Left lobe of liver (tissue), 2 donors: ENCODE data around the gene HIPK3. TPM values are rescaled to one million over a fixed set of nuclear protein-coding genes. Genes with fewer than 3 reads are reported as not detected.
"Not testable (repeated sequence)": the region's sequence is repeated elsewhere in the genome, so short reads cannot be mapped to it uniquely, and the experiment has no call there.

Experiments
- ATAC-seq: fragments of 200-7000 bp; cut with Tn5 transposase; one replicate; pipeline ENCODE4 v1.9.1; 2020; ENCODE audit warnings: mild to moderate bottlenecking, moderate library complexity
- DNase-seq: peaks from one replicate; pipeline ENCODE4 v3.0.0-alpha.2; 2020; ENCODE audit warnings: low spot score
- total RNA-seq: library from RNA; stranded (reverse); gene quantifications from one replicate; pipeline ENCODE4 v1.2.1, GENCODE V29; 2021
- donor health status: DM: no; HTN: no; CAD: no; lungs with moderate emphysema.
- donor health status: DM: no; HTN: yes; CAD: no.

HIPK3 gene
- total RNA-seq, 1 donor from 2014 or later, result 34.9 TPM

DNA sequence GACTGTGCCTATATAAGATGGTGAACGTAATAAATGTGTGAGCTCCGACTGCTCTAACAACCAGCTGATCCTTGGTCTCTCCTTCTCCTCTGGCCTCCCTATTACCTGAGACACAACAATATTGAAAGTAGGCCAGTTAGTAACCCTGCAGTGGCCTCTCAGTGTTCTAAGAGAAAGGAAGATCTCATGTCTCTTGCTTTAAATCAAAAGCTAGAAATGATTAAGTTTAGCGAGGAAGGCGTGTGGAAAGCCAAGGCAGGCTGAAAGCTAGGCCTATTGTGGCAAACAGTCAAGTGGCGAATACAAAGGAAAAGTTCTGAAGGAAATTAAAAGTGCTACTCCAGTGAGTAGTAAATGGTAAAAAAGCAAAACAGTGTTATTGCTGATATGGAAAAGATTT lies 39.5 kb downstream of the HIPK3 start:
- DNase-seq (no peak), ATAC-seq (no peak)

DNA sequence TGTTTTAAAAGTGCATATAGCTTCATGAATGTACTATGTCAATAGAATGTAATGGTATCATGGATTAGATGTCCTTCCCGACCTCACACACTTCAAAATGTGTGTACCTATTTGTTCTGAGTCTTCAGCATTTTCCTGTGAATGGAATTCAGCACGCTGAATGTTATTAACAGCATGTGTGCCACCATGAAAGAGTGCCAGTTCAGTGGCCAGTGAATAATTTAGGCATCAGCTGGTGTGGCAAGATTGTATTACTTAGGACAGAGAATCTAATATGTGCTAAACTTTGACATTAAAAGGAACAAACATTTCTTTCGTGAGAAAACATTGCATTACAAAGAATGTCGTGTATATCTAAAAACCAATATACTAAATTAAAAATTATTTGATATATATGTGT lies 46.4 kb downstream of the HIPK3 start:
- DNase-seq (no peak), ATAC-seq (no peak)

DNA sequence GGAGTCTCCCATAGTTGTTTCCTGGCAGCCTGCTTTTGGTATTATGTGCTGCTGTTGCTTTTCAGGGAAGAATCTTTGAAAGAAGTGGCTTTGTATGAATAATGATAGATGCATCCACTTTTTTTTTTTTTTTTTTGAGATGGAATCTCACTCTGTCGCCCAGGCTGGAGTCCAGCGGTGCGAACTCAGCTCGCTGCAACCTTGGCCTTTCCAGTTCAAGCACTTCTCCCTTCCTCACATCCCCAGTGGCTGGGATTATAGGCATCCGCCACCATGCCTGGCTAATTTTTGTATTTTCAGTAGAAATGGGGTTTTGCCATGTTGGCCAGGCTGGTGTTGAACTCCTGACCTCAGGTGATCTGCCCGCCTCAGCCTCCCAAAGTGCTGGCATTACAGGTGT lies 49.6 kb downstream of the HIPK3 start:
- DNase-seq, ATAC-seq: not testable (repeated sequence)

GRCh38 chr11:33307984-33308383 lies 50.8 kb downstream of the HIPK3 start:
- no peak for ATAC-seq
- DNase-seq, result no peak

DNA sequence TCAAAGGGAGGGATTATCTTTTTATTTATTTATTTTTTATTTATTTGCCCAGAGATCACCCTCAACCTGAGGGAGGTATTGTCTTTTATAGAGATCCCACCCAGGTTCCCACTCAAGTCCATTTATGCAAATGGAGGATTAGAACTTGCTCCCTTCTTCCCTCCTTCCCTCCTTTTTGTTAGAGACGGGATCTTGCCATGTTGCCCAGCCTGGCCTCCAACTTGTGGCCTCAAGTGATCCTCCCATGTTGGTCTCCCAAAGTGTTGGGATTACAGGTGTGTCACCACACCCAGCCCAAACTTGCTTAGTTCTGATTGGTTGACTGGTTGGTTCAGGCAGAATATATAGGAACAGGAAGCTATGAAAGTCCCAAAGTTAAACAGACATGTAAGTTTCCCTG lies 51.9 kb downstream of the HIPK3 start:
- DNase-seq, result no peak
- ATAC-seq, result no peak

GRCh38 chr11:33310720-33311500 lies 53.7 kb downstream of the HIPK3 start:
- ATAC-seq (no peak), DNase-seq (no peak)

DNA sequence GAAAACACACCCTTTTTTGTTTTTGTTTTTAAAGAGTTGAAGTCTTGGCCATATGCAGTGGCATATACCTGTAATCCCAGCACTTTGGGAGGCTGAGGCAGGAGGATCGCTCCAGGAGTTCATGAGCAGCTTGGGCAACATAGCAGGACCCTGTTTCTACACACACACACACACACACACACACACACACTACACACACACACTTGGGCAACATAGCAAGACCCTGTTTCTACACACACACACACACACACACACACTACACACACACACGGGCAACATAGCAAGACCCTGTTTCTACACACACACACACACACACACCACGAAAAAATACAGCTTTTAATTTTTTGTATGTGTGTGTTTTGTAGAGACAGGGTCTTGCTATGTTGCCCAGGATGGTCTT lies 54.5 kb downstream of the HIPK3 start:
- DNase-seq (no peak), ATAC-seq (no peak)

DNA sequence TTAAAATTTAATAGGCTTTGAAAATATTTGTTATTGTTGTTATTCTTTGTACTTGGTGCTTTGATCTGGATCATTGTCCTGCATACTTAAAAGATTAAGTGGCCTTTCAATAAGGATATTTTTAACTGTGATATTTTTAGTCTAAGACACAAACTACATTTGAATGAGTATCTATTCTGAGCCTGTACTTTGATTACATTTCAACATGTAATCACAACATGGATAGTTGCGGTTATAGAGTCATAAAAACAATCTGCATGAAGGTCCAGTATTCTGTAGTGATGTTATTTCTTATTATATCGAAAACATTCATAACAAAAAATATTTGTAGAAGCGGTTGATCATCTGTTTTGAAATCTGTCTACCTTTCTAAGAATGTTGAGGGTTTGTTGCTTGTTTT lies 58.6 kb downstream of the HIPK3 start:
- DNase-seq, result no peak

GRCh38 chr11:33317662-33318061 lies 60.5 kb downstream of the HIPK3 start:
- ATAC-seq (no peak), DNase-seq (no peak)

More for the DNA sequence above, 58.6 kb downstream of the HIPK3 start:
- ATAC-seq, result no peak

DNA sequence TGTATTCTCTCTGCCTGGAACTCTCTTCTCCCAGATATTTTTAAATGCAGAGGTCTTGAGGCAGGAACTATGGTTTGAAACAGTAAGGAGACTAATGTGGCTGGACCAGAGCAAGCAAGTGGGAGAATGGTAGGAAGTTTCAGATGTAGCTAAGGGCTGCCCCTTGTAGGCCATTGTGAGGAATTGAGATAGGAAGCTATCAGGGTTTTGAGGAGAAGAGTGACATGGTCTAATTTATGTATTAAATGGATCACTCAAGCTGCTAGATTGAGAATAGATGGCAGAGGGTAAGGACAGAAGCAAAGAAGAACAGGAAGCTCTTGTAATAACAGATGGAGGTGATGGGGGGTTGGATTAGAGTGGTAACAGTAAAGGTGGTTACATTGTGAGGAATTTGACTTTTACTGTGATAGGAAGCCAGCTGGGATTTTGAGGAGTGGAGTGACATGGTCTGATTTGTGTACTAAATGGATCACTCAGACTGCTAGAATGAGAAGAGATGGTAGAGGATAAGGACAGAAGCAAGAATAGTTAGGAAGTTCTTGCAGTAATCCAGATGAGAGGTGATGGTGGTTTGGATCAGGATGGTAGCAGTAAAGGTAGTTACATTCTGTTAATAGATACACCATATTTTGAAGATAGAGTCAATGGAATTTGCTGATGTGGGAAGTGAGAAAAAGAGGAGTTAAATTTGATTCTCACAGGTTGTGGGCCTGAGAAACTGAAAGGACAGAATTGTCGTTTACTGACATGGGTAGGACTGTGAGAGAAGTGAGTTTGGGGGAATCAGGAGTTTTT lies 63.0 kb downstream of the HIPK3 start:
- DNase-seq (no peak), ATAC-seq (no peak)

- DNase-seq (no peak), ATAC-seq (no peak)
Observed at GRCh38 chr11:33320814-33321330, 63.7 kb downstream of the HIPK3 start.

DNA sequence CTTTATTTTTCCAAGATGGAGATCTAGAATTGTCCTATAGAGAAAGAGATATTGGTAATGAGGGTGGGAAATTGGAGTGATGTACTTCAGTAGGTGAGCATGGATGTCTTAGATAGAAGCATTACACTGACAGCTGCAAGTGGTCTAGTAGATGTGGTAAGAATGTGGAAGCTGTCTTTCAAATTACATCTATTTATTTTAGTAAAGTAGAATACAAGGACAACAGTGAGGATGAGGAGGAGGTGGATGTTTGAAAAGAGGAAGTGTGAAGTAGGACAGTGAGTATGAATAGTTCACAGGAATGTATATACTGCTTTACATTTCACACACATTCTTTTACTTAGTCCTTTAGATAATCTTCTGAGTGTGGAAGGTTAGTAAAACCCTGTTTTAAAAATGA lies 64.2 kb downstream of the HIPK3 start:
- DNase-seq, result no peak
- no peak for ATAC-seq

GRCh38 chr11:33323421-33323820 lies 66.2 kb downstream of the HIPK3 start:
- ATAC-seq, result no peak

DNA sequence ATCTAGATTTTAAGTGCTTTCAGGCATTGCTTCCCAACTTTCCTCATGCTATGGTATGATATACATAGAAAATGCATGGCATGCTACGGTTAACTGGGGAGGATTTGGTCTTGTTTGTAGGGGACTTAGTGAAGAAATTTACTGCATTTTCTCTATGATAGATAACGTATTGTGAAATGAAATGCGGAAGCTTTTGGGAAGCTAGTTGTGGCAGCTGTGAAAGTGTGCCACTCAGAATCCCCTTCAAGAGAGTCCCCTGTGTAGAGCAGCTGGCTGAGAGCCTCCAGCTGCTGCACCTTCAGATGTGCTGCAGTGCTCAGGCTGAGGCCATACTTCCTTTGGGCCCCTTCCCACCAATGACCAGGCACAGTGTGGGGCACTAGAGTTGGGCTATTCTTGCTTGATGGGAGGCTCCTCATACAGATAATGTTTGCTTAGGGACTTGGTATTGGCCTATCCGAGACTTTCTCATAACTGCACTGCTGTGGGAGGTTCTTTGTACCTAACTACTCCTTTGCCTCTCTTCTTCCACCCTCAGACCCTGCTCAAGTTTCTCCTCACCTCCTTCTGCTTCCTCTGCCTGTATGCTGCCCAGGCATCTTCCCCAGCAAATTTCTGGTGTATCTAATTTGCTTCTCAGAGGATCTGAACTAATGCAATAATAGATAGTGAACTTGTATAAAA lies 67.3 kb downstream of the HIPK3 start:
- ATAC-seq, result peak; percentile 27
- DNase-seq, result no peak

More at GRCh38 chr11:33323421-33323820, 66.2 kb downstream of the HIPK3 start:
- no peak for DNase-seq

- no peak for DNase-seq
- ATAC-seq, result no peak
Observed at GRCh38 chr11:33325451-33325850, 68.3 kb downstream of the HIPK3 start.

- ATAC-seq (peak; percentile 96), DNase-seq (peak; percentile 50)
Observed at GRCh38 chr11:33329705-33330329, 72.6 kb downstream of the HIPK3 start.

DNA sequence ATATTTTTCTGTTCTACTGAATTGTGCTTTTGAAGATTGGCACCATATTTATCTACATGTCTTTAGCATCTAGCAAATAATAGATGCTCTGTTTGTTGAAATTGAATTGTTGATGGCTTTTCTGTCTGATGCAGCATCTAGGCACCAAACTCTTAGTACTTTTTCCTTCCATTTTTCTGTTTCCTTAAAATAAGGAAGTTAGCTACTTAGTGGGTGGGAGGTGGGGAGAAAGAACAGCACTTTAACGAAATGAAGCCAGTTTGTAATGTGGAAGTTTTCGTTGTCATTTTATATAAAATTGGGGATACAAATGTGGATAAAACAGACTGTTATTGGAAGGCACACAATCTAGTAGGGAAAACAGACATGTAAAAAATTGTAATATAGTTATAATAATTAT lies 76.6 kb downstream of the HIPK3 start:
- no peak for ATAC-seq

DNA sequence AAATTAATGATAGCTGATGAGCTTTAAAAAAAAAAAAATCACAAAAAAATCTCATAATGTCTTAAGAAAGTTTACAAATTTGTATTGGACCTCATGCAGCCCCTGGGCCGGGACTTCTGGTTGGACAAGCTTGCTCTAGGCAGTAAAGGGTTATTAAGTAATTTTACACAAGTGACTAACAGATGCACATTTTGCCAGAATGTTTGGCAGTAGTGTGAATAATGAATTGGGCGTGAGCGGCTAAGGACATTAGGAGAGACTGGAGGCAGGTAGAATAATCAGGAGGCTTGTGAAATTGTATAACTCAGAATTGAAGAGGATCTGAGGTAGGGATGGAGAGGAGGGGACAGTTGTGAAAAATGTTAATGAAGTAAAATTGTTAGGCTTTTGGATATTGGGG lies 77.4 kb downstream of the HIPK3 start:
- no peak for DNase-seq
- no peak for ATAC-seq

More for the DNA sequence above, 76.6 kb downstream of the HIPK3 start:
- DNase-seq, result no peak

DNA sequence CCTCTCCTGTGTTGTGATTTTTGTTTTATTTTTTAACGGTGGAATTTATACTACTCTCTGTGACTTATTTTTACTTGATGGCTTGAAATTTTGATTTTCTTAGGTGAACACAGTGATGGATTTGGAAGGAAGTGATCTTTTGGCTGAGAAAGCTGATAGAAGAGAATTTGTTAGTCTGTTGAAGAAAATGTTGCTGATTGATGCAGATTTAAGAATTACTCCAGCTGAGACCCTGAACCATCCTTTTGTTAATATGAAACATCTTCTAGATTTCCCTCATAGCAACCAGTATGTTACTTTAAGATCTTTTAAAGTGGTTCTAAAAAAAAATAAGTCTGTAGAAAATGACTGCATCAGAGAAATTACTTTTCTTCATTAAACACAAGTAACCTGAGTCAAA lies 82.1 kb downstream of the HIPK3 start:
- no peak for DNase-seq

GRCh38 chr11:33344611-33345010 lies 87.4 kb downstream of the HIPK3 start:
- DNase-seq, result no peak
- peak; percentile 31 for ATAC-seq

More for the DNA sequence above, 82.1 kb downstream of the HIPK3 start:
- ATAC-seq, result no peak
